Activated CD8-positive, alpha-beta T cell treated with anti-CD3 and anti-CD28 coated beads for 36 hours (primary cell): ENCODE data around the gene MYBPC3. TPM values are rescaled to one million over a fixed set of nuclear protein-coding genes. Genes with fewer than 3 reads are reported as not detected.

Source experiments
- ATAC-seq: fragments of 200-7000 bp; cut with Tn5 transposase; one replicate; pipeline ENCODE4 v1.10.0; 2021; ENCODE audit warnings: mild to moderate bottlenecking, moderate library complexity
- CTCF ChIA-PET: fragments of 350-600 bp; sonication (Branson Sonifier 250); formaldehyde crosslinking; loops from one replicate; lab custom pipeline; 2021; ENCODE audit warnings: antibody characterized with exemption; lab: Charles Lee
- POLR2A ChIA-PET: fragments of 350-600 bp; sonication (Branson Sonifier 250); formaldehyde crosslinking; loops from one replicate; lab custom pipeline; 2021; ENCODE audit warnings: antibody characterized with exemption; lab: Charles Lee
- DNase-seq: peaks from one replicate; pipeline ENCODE4 v3.0.0-alpha.2; 2020
- H3K27ac Mint-ChIP-seq: one replicate; pipeline ENCODE4 v1.8.0; 2021; ENCODE audit warnings: mild to moderate bottlenecking, mixed read lengths
- H3K27me3 Mint-ChIP-seq: one replicate; pipeline ENCODE4 v1.8.0; 2021; ENCODE audit warnings: mixed read lengths
- H3K36me3 Mint-ChIP-seq: one replicate; pipeline ENCODE4 v1.8.0; 2021; ENCODE audit warnings: low read depth, mixed read lengths
- H3K4me1 Mint-ChIP-seq: one replicate; pipeline ENCODE4 v1.8.0; 2021; ENCODE audit warnings: low read depth, mixed read lengths
- H3K4me3 Mint-ChIP-seq: one replicate; pipeline ENCODE4 v1.8.0; 2021; ENCODE audit warnings: mild to moderate bottlenecking, moderate library complexity, mixed read lengths
- H3K9me3 Mint-ChIP-seq: one replicate; pipeline ENCODE4 v1.8.0; 2021; ENCODE audit warnings: mixed read lengths
- CTCF ChIP-seq: fragments of 200-600 bp; IDR thresholded peaks from one replicate; pipeline ENCODE4 v1.8.0; 2022; ENCODE audit warnings: antibody characterized with exemption, mild to moderate bottlenecking
- intact Hi-C: fragments of 100-400 bp; cut with micrococcal nuclease; formaldehyde crosslinking; loops from one replicate; pipeline ENCODE4 v1.10.0; 2022
- total RNA-seq, 2 experiments: library from RNA; stranded (reverse); gene quantifications; one replicate each; pipeline ENCODE4 v1.2.3, GENCODE V29; 2021

Gene MYBPC3
- total RNA-seq, 2 experiments from 2014 or later: not detected

- ChIA-PET CTCF (interaction anchor here (1.2 to 9.3 kb wide), 4 partner anchors 13 to 20 kb away, joined by 3 to 91 read pairs (median 12); partner anchors contain the start of gene SLC39A13), POLR2A (interaction anchor here (1.0 to 5.7 kb wide), 5 partner anchors 10 to 179 kb away, joined by 4 to 28 read pairs (median 5); partner anchors contain the start of gene DDB2)
- intact Hi-C loops: no loop called here
- H3K4me3 Mint-ChIP-seq: peak overlapping the region; percentile 20
- H3K27ac Mint-ChIP-seq: peak overlapping the region; percentile 91
- H3K36me3 Mint-ChIP-seq: no peaks in the 10 kb centered on the region
- H3K4me1 Mint-ChIP-seq: peaks cover 32% of the 10 kb centered on the region
- DNase-seq (no peak), ATAC-seq (no peak)
- no peaks in the 10 kb centered on the region for H3K27me3 Mint-ChIP-seq
- no peak for TF ChIP-seq CTCF
- no peaks in the 10 kb centered on the region for H3K9me3 Mint-ChIP-seq
Measured at GRCh38 chr11:47394050-47394321, 41.5 kb upstream of the MYBPC3 start.

- H3K36me3 Mint-ChIP-seq: no peaks in the 10 kb centered on the region
- no peaks in the 10 kb centered on the region for H3K9me3 Mint-ChIP-seq
- ChIA-PET POLR2A (interaction anchor here (0.8 to 5.7 kb wide), 7 partner anchors 10 to 178 kb away, joined by 3 to 28 read pairs (median 5); partner anchors contain the start of genes DDB2 and PSMC3), CTCF (interaction anchor here (1.2 to 9.3 kb wide), 6 partner anchors 11 to 72 kb away, joined by 3 to 91 read pairs (median 4); partner anchors contain the start of gene SLC39A13)
- no peak for DNase-seq
- intact Hi-C loops: no loop called here
- ATAC-seq: no peak
- H3K27me3 Mint-ChIP-seq: no peaks in the 10 kb centered on the region
- H3K4me1 Mint-ChIP-seq: peaks cover 37% of the 10 kb centered on the region
- no peak for TF ChIP-seq CTCF
- H3K27ac Mint-ChIP-seq: peak overlapping the region; percentile 91
- H3K4me3 Mint-ChIP-seq: no peak overlapping the region
Measured at GRCh38 chr11:47393163-47394049, 40.9 kb upstream of the MYBPC3 start.

- H3K4me3 Mint-ChIP-seq: no peak overlapping the region
- intact Hi-C loops: no loop called here
- ChIA-PET CTCF (interaction anchor here (1.2 to 9.3 kb wide), 4 partner anchors 12 to 71 kb away, joined by 3 to 91 read pairs (median 12); no protein-coding TSS in a partner anchor), POLR2A (interaction anchor here (0.8 to 5.7 kb wide), 4 partner anchors 11 to 34 kb away, joined by 3 to 28 read pairs (median 8); partner anchors contain the start of gene PSMC3)
- H3K36me3 Mint-ChIP-seq: no peaks in the 10 kb centered on the region
- no peaks in the 10 kb centered on the region for H3K27me3 Mint-ChIP-seq
- H3K9me3 Mint-ChIP-seq: no peaks in the 10 kb centered on the region
- H3K27ac Mint-ChIP-seq: peak overlapping the region; percentile 46
- H3K4me1 Mint-ChIP-seq: peaks cover 42% of the 10 kb centered on the region
- no peak for TF ChIP-seq CTCF
- ATAC-seq: no peak
- DNase-seq: no peak
Measured at GRCh38 chr11:47392546-47393162, 40.2 kb upstream of the MYBPC3 start.

- DNase-seq (no peak), ATAC-seq (no peak)
- CTCF ChIA-PET: interaction anchor here (1.0 to 9.3 kb wide), 4 partner anchors 13 to 59 kb away, joined by 3 to 91 read pairs (median 12); no protein-coding TSS in a partner anchor
- no peaks in the 10 kb centered on the region for H3K36me3 Mint-ChIP-seq
- TF ChIP-seq CTCF: no peak
- intact Hi-C loops: no loop called here
- peaks cover 42% of the 10 kb centered on the region for H3K4me1 Mint-ChIP-seq
- POLR2A ChIA-PET: interaction anchor here (0.5 to 5.7 kb wide), 4 partner anchors 9 to 159 kb away, joined by 3 to 28 read pairs (median 4); no protein-coding TSS in a partner anchor
- H3K27me3 Mint-ChIP-seq: no peaks in the 10 kb centered on the region
- no peak overlapping the region for H3K27ac Mint-ChIP-seq
- H3K9me3 Mint-ChIP-seq: no peaks in the 10 kb centered on the region
- H3K4me3 Mint-ChIP-seq: no peak overlapping the region
Measured at GRCh38 chr11:47391711-47392432, 39.4 kb upstream of the MYBPC3 start.
